GM12801 (cell line): ENCODE results near the gene NIPA2.

ENCODE experiments used
- TF ChIP-seq, protein P1 (sequence below): IDR thresholded peaks from one replicate; pipeline ENCODE4 v1.5.1; 2011; ENCODE audit warnings: control low read depth; ENCODE audit not compliant: insufficient read length; ENCODE audit errors: extremely low read depth

The NIPA2 gene

DNA sequence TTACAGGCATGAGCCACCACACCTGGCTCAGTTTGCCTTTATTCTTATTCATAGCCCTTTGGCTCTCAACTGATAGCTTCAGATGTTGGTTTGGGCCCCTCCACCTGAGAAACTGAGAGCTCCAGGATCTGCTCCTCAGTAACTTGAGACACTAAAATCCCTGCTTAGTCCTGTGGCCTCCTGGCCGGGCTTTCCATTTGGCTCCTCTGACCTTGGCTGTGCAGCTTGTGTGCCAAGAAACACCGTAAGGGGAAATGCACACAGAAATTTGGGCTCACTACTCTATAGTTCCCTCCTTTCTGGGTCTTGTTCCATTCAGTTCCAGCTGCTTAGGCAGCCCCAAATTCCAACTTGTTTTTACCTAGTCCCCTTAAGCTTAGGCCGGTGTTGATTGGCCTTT, 24.9 kb downstream of the NIPA2 start:
- TF ChIP-seq, protein P1, sequence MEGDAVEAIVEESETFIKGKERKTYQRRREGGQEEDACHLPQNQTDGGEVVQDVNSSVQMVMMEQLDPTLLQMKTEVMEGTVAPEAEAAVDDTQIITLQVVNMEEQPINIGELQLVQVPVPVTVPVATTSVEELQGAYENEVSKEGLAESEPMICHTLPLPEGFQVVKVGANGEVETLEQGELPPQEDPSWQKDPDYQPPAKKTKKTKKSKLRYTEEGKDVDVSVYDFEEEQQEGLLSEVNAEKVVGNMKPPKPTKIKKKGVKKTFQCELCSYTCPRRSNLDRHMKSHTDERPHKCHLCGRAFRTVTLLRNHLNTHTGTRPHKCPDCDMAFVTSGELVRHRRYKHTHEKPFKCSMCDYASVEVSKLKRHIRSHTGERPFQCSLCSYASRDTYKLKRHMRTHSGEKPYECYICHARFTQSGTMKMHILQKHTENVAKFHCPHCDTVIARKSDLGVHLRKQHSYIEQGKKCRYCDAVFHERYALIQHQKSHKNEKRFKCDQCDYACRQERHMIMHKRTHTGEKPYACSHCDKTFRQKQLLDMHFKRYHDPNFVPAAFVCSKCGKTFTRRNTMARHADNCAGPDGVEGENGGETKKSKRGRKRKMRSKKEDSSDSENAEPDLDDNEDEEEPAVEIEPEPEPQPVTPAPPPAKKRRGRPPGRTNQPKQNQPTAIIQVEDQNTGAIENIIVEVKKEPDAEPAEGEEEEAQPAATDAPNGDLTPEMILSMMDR = no peak

GRCh38 chr15:22866079-22866478, 27.6 kb downstream of the NIPA2 start:
- TF ChIP-seq, protein P1 = no peak

DNA sequence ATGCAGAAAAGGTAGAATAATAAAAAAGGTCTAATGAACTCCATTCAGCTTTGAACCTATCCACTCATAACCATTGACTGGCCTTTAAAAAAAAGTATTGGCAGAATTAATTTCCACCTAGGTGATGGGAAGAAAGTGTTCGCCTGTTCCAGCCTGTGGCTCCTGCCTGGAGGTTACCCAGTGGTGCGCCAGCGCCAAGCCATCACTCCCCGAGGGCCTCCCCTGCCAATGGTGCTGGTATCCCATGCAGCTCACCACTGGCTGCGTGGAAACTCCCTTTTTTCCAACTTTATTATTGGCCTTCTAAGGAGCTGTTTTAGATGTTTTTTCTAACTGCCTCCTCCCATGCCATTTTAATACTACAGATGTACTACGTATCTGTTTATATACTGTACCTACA, 29.4 kb downstream of the NIPA2 start:
- TF ChIP-seq, protein P1 = no peak

DNA sequence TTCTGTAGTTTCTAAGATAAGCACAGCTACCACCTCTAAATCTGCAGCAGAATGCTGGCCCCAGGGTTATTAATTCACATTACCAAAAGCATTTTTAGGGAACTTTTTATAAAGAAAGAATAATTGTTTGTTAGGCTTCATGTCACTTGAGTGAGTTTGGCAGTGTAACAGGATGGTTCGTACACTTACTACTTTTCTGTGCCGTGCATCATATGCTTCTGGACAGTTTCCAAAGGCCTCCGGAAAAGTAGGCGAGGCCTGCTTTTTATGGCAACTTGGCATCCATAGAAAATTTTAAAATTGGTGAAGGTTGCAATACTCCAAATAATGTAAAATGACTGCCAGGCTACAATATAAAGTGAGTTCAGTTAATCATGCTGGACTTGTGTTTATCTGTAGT, 30.0 kb downstream of the NIPA2 start:
- TF ChIP-seq, protein P1 = no peak

DNA sequence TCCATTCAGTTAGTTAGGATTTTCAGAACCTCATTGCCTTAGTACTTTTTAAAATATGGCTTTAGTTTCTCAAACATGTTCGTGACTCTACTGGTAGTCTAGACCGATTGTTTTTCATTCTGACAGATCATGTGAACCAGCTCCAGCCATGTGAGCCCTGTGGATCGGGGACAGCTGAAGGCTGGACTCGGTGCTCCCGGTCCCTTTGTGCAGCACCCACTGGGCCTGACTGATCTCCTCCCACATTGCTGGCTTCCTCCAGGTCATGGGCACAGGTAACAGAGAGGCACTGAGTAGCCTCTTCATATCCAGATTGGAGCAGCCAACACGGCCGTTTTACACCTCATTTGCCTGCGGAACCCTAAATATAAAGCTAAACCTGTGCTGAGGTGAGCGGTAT, 30.5 kb downstream of the NIPA2 start:
- TF ChIP-seq, protein P1 = no peak

DNA sequence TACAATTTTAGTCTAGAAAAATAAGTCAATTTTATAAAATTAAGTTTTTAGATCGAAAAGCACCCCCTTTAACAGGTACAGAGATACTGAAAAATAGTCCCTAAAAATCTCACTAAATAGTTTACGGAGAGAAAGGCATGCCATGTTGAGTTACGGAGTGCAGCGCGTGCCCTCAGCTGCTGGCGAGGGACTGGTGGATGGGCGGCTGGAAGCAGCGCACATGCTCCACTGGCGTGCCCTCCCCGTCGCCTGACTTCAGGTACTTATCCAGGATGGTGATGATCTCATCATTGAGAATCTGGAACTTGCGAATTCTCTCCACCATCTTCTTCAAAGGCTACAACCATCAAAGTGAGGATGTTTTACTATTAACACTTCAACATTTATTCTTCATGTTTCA, 31.4 kb downstream of the NIPA2 start:
- TF ChIP-seq, protein P1 = no peak

GRCh38 chr15:22870865-22871264, 32.4 kb downstream of the NIPA2 start:
- TF ChIP-seq, protein P1 = no peak
